Measurements from ENCODE around the gene ZNG1B.
"Not testable (repeated sequence)": the region's sequence is repeated elsewhere in the genome, so short reads cannot be mapped to it uniquely, and the experiment has no call there.

- TF ChIP-seq SMC3 (IDR thresholded peaks at IDR 0.05; ENCODE audit: low read depth, low read length); GABPA (IDR thresholded peaks at IDR 0.05; ENCODE audit: low read depth); REST (IDR thresholded peaks at IDR 0.05; ENCODE audit: low read depth, low read length); FOXM1 (IDR thresholded peaks at IDR 0.05; ENCODE audit: low read depth); RCOR1 (IDR thresholded peaks at IDR 0.05; ENCODE audit: low read length); NFIC (IDR thresholded peaks at IDR 0.05; ENCODE audit: borderline replicate concordance); GATA2 (CRISPR knock-in tag; IDR thresholded peaks at IDR 0.05): not testable (repeated sequence)
- TF ChIP-seq, protein P1, sequence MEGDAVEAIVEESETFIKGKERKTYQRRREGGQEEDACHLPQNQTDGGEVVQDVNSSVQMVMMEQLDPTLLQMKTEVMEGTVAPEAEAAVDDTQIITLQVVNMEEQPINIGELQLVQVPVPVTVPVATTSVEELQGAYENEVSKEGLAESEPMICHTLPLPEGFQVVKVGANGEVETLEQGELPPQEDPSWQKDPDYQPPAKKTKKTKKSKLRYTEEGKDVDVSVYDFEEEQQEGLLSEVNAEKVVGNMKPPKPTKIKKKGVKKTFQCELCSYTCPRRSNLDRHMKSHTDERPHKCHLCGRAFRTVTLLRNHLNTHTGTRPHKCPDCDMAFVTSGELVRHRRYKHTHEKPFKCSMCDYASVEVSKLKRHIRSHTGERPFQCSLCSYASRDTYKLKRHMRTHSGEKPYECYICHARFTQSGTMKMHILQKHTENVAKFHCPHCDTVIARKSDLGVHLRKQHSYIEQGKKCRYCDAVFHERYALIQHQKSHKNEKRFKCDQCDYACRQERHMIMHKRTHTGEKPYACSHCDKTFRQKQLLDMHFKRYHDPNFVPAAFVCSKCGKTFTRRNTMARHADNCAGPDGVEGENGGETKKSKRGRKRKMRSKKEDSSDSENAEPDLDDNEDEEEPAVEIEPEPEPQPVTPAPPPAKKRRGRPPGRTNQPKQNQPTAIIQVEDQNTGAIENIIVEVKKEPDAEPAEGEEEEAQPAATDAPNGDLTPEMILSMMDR (IDR thresholded peaks at IDR 0.05) = not testable (repeated sequence)
- TF ChIP-seq, protein P2, sequence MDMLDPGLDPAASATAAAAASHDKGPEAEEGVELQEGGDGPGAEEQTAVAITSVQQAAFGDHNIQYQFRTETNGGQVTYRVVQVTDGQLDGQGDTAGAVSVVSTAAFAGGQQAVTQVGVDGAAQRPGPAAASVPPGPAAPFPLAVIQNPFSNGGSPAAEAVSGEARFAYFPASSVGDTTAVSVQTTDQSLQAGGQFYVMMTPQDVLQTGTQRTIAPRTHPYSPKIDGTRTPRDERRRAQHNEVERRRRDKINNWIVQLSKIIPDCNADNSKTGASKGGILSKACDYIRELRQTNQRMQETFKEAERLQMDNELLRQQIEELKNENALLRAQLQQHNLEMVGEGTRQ (IDR thresholded peaks at IDR 0.05; ENCODE audit: borderline replicate concordance, low read depth, low read length) = not testable (repeated sequence)
- TF ChIP-seq, protein P3, sequence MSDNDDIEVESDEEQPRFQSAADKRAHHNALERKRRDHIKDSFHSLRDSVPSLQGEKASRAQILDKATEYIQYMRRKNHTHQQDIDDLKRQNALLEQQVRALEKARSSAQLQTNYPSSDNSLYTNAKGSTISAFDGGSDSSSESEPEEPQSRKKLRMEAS (IDR thresholded peaks at IDR 0.05; ENCODE audit: low read depth) = not testable (repeated sequence)
- TF ChIP-seq, protein P4, sequence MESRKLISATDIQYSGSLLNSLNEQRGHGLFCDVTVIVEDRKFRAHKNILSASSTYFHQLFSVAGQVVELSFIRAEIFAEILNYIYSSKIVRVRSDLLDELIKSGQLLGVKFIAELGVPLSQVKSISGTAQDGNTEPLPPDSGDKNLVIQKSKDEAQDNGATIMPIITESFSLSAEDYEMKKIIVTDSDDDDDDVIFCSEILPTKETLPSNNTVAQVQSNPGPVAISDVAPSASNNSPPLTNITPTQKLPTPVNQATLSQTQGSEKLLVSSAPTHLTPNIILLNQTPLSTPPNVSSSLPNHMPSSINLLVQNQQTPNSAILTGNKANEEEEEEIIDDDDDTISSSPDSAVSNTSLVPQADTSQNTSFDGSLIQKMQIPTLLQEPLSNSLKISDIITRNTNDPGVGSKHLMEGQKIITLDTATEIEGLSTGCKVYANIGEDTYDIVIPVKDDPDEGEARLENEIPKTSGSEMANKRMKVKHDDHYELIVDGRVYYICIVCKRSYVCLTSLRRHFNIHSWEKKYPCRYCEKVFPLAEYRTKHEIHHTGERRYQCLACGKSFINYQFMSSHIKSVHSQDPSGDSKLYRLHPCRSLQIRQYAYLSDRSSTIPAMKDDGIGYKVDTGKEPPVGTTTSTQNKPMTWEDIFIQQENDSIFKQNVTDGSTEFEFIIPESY (IDR thresholded peaks at IDR 0.05; ENCODE audit: borderline replicate concordance, low read depth) = not testable (repeated sequence)
These were observed 24.7 kb upstream of the ZNG1B start for GRCh38 chr2:113412774-113413173.

Measured in SK-N-SH (cell line).